ENCODE data around the gene LECT2.

DNA sequence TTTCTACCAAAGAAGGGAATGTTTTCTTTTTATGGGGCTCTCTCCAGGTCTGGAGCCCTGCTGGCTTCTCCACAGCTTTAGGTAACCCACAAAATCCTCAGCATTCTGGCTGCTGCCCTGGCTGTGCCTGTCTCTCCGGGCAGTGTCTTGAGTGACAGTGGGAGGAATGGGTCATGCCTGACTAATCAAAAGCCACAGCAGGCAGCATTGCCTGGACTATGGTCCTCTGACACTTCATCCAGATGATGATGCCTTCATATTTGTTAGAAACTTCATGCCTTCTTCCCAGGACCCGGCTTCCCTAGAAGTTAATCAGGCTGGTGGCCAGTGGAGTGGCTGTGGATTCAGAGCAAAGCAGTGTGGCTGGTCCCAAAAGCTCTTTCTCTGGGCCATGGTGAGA is 41.8 kb upstream of the LECT2 start:
- TF ChIP-seq POLR2A (IDR thresholded peaks at IDR 0.05; ENCODE audit: low read depth, low read length) (no peak), POLR2AphosphoS5 (IDR thresholded peaks at IDR 0.05; ENCODE audit: low read depth, low read length) (no peak)

All from GM12891 (cell line).